C1 segment of cervical spinal cord (tissue), 14 donors: ENCODE results near the gene PTP4A2.
"Not testable (repeated sequence)": the region's sequence is repeated elsewhere in the genome, so short reads cannot be mapped to it uniquely, and the experiment has no call there.

Experiments used
- DNase-seq, 14 donors: peaks; one replicate each; lab custom pipeline; 2025; lab: John Stamatoyannopoulos, UW

Gene PTP4A2

GRCh38 chr1:31951276-31951675 lies 13.1 kb upstream of the PTP4A2 start:
- DNase-seq, result no peak

DNA sequence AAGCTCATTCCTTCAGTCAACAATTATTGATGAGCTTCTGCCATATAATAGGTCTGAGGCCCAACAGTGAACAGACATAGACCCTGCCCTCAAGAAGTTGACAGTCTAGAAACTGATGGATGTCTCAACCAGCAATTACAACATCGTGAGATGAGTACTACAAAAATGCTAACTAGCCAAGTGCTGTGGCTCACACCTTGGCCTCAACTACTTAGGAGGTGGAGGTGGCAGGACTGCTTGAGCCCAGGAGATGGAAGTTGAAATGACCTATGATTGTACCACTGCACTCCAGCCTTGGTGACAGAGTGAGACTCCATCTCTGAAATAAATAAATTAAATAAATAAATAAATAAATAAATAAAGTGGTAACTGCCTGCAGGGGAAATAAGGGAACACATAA lies 11.7 kb upstream of the PTP4A2 start:
- no peak for DNase-seq

DNA sequence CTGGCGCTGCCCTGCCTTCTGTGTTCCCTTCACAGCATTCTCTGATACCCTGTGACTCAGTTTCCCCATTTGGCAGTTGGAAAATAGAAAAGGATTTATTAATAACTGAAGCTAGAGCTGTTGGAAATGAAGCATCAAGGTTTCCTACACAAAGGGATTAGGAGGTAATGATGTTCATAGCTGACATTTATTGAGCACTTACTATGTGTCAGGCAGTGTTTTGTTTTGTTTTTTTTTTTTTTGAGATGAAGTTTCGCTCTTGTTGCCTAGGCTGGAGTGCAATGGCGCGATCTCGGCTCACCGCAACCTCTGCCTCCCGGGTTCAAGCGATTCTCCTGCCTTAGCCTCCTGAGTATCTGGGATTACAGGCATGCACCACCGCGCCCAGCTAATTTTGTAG lies 7.5 kb upstream of the PTP4A2 start:
- DNase-seq, result not testable (repeated sequence)

DNA sequence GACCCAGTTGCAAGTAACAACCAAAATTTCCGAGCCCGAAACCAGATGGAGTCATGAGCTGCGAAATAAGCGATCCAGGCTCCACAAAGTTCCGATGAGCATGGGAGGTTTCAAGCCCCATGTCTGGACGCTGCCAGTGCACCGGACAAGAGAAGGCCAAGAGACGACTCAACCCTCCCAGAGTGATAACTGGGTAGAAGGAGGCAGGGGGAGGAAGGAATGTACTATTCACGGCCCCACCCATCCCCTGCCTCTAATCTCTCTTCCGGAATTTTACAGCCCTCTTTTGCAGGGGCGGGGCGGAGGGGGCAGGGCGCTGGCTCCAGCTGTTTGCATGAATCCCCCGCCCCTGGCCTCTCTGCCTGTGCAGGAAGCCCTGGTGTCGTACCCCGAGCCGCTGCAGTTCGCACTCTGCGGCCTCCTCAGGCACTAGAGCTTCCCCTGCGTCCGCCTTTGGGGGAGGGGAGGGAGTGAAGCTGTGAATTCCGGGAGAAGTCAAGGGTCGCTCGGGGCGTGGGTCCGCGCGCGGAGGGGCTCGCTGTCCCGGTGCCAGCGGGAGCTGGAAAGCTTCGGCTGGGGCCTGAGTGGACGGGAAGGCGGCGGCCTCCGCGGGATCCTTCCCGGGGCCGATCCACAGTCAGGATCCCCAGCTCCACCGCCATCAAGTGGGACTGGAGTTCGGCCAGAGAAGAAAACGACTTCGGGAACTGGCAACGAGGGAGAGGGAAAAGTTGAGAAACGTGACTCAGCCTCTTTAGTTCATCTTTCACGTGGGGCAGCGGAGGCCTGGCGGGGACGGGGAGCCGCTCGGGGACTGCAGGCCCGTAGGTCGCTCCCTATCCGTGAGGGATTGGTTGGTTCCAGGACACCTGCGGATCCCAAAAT lies 6.3 kb upstream of the PTP4A2 start:
- DNase-seq, result peak in 10 of 14 donors; percentile 22 to 75 (median 45)

DNA sequence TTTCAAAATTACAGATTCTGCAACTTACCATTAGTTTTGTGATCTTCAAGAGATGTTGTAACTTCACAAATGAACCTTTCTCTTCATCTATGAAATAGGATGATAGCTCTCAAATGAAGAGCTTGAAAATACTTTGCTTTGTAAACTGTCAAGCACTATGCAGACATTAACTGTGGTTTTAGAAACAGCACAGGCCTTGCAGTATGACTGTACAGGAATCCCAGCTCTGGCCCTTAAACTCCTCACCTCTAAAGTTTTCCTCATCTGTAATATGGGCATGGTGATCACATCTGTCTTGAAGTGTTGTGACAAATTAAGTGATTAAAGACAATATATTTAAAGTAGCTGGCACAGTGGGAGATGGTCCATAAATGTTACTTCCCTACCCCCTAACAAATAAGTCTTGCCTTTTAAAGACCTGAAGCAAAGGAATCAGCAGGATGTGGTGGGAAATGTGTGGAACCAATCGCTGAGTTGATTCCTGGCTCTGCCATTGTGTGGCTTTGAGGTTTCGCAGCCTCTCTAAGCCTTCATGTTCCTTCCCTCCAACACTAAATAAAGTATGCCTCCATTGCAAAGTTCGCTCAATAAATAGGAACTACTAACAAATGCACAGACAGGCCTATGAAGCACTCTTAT lies 5.5 kb upstream of the PTP4A2 start:
- no peak for DNase-seq

DNA sequence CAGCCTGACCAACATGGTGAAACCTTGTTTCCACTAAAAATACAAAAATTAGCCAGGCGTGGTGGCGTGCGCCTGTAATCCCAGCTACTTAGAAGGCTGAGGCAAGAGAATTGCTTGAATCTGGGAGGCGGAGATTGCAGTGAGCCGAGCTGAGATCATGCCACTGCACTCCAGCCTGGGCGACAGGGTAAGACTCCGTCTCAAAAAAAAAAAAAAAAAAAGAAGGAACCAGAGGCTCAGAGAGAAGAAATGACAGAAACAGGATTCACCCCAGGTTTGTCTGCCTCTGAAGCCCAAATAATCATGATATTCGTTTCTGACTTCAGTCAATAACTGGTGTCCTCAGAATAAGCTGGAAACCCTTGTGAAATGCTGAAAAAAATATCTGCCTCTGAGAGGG lies 3.9 kb upstream of the PTP4A2 start:
- DNase-seq, result not testable (repeated sequence)

- DNase-seq, result no peak
These were observed 1.5 kb upstream of the PTP4A2 start for GRCh38 chr1:31939484-31940329.

DNA sequence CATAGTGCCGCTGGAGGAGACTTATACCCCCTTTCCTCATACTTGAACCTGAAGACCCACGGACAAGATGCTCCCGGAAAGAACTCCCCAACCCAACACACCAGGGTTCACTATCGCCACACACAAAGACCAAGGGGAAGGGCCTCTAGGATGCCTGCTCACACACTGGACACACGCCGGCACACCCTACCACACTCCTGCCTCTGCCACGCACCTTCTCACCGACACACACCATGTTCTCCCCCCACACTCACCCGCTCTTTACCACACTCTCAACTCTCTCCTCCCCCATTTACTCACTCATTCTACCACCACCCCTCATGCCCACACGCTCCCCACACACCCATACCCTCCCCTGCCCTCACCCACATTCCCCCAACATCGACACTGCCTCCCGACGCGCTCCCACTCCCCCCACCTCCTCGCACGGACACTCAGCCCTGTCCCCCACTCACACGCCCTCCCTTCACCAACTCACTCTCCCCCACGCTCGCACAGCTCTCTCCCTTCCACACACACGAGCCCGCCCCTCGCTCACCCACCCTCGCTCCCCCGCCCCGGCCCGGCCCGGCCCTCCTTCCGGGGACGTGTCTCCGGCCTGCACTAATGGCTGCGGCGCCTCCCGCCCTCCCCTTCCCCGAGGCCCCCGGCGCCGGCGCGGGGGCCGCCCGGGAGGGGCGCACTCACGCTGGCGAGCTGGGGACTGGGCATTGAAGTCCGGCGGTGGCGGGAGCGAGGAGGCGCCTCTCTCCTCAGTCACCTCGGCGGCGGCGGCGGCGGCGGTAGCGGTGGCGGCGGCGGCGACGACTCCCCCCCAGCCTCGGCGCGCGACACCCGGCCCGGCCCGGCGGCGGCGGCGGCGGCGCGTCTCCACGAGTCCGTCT lies 626 bp downstream of the PTP4A2 start:
- peak in 13 of 14 donors; percentile 43 to 91 (median 77) for DNase-seq

GRCh38 chr1:31936981-31937299 lies 1.2 kb downstream of the PTP4A2 start:
- no peak for DNase-seq

- no peak for DNase-seq
These were observed 1.7 kb downstream of the PTP4A2 start for GRCh38 chr1:31936278-31936980.

DNA sequence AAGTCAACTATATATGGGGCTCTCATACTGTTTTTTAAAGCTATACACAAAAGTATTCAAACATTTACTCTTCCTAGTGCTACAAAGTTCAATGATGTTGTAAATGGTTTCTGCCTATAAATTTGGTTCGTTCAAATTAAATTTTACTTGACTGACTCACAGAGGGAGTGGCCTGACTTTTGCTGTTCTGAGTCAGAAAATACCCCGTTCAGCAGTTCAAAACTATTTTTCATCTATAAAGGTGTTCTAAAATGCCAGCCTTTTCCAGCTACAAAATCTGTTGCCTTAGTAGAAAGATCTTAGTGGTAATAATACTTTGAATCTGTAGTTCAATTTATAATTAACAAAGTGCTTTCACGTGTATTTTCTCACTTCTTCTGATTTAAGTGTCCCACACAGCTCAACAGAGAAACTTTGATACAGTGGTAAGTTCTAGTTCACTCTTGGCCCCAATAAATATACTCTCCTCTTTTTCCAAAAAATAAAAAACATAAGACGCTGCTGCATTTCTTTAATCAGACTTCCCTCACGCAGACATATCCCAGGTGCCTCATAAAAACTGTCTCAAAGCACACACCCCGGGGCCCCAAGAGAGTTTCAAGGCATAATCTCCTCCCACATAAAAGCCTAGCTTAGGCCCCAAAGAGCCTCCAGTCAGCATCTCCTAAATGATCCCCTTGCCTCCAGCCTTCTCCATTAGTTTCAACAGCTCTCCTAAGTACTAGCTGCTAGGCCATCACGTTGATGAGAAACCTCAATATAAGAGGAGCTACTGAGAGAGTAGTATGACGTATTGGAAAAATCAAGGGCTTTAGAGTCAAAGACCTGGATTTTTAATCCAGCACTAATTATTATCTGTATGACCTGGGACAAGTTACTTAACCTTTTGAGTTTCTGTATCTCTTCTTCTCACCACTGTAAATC lies 3.2 kb downstream of the PTP4A2 start:
- no peak for DNase-seq

- no peak for DNase-seq
These were observed 5.5 kb downstream of the PTP4A2 start for GRCh38 chr1:31932491-31933316.

- no peak for DNase-seq
These were observed 6.5 kb downstream of the PTP4A2 start for GRCh38 chr1:31931593-31932225.

GRCh38 chr1:31930836-31931592 lies 7.2 kb downstream of the PTP4A2 start:
- DNase-seq, result no peak

GRCh38 chr1:31927661-31927980 lies 10.5 kb downstream of the PTP4A2 start:
- no peak for DNase-seq

DNA sequence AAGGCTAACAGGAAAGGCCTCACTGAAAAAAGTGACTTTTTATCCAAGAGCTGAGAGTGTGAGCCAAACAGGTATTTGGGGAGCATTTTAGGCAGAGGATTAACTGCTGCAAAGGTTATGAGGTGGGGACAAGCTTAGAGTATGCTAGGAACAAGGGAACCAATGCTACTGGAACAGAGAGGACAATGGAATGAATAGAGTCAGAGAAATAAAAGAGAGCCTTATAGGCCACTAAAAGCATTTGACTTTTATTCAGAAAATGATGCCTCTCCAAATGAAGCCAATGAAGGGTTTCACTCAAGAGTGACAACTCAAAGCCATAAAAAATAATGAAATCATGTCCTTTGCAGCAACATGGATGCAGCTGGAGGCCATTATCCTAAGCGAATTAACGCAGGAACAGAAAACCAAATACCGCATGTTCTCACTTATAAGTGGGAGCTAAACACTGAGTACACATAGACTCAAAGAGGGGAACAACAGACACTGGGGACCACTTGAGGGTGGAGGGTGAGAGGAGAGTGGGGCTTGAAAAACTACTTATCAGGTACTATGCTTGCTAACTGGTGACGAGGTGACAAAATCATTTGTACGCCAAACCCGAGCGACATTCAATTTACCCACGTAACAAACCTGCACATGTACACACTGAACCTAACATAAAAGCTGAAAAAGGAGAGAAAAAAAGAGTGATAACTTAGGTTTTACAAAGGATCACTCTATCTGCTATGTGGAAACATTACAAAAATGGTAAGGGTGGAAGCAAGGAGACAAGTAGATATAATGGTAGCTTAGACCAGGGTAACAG lies 11.1 kb downstream of the PTP4A2 start:
- DNase-seq, result peak in 1 of 14 donors; percentile 18

GRCh38 chr1:31926252-31926651 lies 11.9 kb downstream of the PTP4A2 start:
- DNase-seq, result no peak
